ENCODE results near the gene CRIM1. TPM values are rescaled to one million over a fixed set of nuclear protein-coding genes. Genes with fewer than 3 reads are reported as not detected.

Gene CRIM1
- total RNA-seq, 4 donors from 2014 or later, result 140 to 429 (median 201) TPM

- Histone ChIP-seq H3K4me1 (peaks cover 0 to 14% (median 4%) of the 10 kb centered on the region in 4 donors), H3K36me3 (peaks cover 0 to 36% (median 18%) of the 10 kb centered on the region in 4 donors), H3K27me3 (no peaks in the 10 kb centered on the region), H3K4me3 (no peak overlapping the region), H3K27ac (replicated peaks in 1 of 4) (no peak overlapping the region), H3K9me3 (no peaks in the 10 kb centered on the region)
- no peak for DNase-seq (ENCODE audit: extremely low spot score)
- TF ChIP-seq EP300 (IDR thresholded peaks at IDR 0.05), result no peak
- TF ChIP-seq POLR2AphosphoS5 (IDR thresholded peaks at IDR 0.05), result no peak
- TF ChIP-seq POLR2A (IDR thresholded peaks at IDR 0.05; ENCODE audit: low read depth), result no peak
- TF ChIP-seq, protein P1, sequence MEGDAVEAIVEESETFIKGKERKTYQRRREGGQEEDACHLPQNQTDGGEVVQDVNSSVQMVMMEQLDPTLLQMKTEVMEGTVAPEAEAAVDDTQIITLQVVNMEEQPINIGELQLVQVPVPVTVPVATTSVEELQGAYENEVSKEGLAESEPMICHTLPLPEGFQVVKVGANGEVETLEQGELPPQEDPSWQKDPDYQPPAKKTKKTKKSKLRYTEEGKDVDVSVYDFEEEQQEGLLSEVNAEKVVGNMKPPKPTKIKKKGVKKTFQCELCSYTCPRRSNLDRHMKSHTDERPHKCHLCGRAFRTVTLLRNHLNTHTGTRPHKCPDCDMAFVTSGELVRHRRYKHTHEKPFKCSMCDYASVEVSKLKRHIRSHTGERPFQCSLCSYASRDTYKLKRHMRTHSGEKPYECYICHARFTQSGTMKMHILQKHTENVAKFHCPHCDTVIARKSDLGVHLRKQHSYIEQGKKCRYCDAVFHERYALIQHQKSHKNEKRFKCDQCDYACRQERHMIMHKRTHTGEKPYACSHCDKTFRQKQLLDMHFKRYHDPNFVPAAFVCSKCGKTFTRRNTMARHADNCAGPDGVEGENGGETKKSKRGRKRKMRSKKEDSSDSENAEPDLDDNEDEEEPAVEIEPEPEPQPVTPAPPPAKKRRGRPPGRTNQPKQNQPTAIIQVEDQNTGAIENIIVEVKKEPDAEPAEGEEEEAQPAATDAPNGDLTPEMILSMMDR (IDR thresholded peaks at IDR 0.05), result no peak
- intact Hi-C loops (cut with DNase I), result loop anchor here (10.0 kb wide), 1 partner anchor 134 kb away; no protein-coding TSS in a partner anchor
- 92% methylated on average over 8 of the region's 9 CpGs for WGBS
Observed at GRCh38 chr2:36530178-36530982, 174.8 kb downstream of the CRIM1 start.

DNA sequence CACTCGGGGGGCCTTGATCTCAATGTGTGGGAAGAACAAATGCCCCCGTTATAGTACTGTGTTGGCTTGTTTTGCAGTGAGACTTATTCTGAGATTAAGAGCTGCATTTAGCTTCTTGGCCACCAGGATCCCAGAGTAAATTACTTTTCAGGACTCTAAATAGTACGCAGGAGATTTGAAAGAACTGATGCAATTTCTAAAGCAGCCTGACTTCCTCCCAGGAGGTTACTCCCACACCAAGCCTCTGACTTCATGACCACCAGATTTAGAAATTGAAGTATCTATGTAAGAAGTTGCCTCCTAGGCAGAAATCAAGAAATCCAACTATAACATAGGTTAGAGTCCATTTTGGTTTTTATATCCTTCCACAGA is 175.4 kb downstream of the CRIM1 start:
- WGBS, result 70% methylated on average over 3 of the region's 3 CpGs
- Histone ChIP-seq H3K4me3 (no peak overlapping the region), H3K27me3 (no peaks in the 10 kb centered on the region), H3K9me3 (no peaks in the 10 kb centered on the region), H3K27ac (replicated peaks in 1 of 4) (no peak overlapping the region), H3K36me3 (peaks cover 0 to 37% (median 16%) of the 10 kb centered on the region in 4 donors), H3K4me1 (peaks cover 0 to 12% (median 4%) of the 10 kb centered on the region in 4 donors)
- intact Hi-C loops (cut with DNase I), result loop anchor here (10.0 kb wide), 1 partner anchor 134 kb away; no protein-coding TSS in a partner anchor
- TF ChIP-seq, protein P1 (IDR thresholded peaks at IDR 0.05), result no peak
- TF ChIP-seq POLR2AphosphoS5 (IDR thresholded peaks at IDR 0.05) (no peak), POLR2A (IDR thresholded peaks at IDR 0.05; ENCODE audit: low read depth) (no peak), EP300 (IDR thresholded peaks at IDR 0.05) (no peak)
- DNase-seq (ENCODE audit: extremely low spot score), result no peak

DNA sequence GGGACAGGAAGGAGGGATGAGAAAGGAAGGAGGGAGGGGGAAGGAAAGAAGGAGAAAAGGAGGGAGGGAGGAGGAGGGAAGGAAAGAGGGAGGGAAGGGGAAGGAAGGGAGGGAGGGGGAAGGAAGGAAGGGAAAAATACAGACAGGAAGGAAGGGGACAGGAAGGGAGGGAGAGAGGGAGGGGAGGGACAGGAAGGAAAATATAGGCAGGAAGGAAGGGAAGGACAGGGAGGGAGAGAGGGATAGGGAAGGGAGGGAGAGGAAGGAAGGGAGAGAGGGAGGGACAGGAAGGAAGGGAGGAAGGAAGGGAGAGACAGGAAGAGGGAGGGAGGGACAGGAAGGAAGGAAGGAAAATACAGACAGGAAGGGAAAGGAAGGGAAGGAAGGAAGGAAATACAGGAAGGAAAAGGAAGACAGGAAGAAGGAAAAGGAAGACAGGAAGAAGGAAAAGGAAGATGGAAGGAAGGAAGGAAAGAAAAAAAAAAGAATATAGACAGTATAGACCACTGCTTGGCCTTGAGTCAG is 178.8 kb downstream of the CRIM1 start:
- Histone ChIP-seq H3K36me3 (peaks cover 13 to 58% (median 40%) of the 10 kb centered on the region in 4 donors), H3K27ac (replicated peaks in 1 of 4) (peak overlapping the region in 1 of 4 donors; percentile 35), H3K4me3 (no peak overlapping the region), H3K9me3 (no peaks in the 10 kb centered on the region), H3K27me3 (no peaks in the 10 kb centered on the region), H3K4me1 (peaks cover 0 to 11% (median 1%) of the 10 kb centered on the region in 4 donors)
- no peak for TF ChIP-seq POLR2AphosphoS5 (IDR thresholded peaks at IDR 0.05)
- TF ChIP-seq EP300 (IDR thresholded peaks at IDR 0.05), result no peak
- no peak for TF ChIP-seq POLR2A (IDR thresholded peaks at IDR 0.05; ENCODE audit: low read depth)
- TF ChIP-seq, protein P1 (IDR thresholded peaks at IDR 0.05), result no peak
- DNase-seq (ENCODE audit: extremely low spot score), result no peak
- intact Hi-C loops (cut with DNase I), result loop anchor here (10.0 kb wide), 1 partner anchor 130 kb away; no protein-coding TSS in a partner anchor

GRCh38 chr2:36535099-36535498 is 179.5 kb downstream of the CRIM1 start:
- no peak overlapping the region for H3K27ac ChIP-seq (replicated peaks in 1 of 4)
- H3K4me1 ChIP-seq, result peaks cover 0 to 3% (median 0%) of the 10 kb centered on the region in 4 donors
- H3K4me3 ChIP-seq, result no peak overlapping the region
- peaks cover 13 to 63% (median 45%) of the 10 kb centered on the region in 4 donors for H3K36me3 ChIP-seq
- WGBS, result 91% methylated on average over 2 of the region's 2 CpGs
- no peak for DNase-seq (ENCODE audit: extremely low spot score)
- H3K27me3 ChIP-seq, result no peaks in the 10 kb centered on the region
- intact Hi-C loops (cut with DNase I), result loop anchor here (10.0 kb wide), 1 partner anchor 130 kb away; no protein-coding TSS in a partner anchor
- TF ChIP-seq POLR2AphosphoS5 (IDR thresholded peaks at IDR 0.05) (no peak), POLR2A (IDR thresholded peaks at IDR 0.05; ENCODE audit: low read depth) (no peak), EP300 (IDR thresholded peaks at IDR 0.05) (no peak)
- TF ChIP-seq, protein P1 (IDR thresholded peaks at IDR 0.05), result no peak
- no peaks in the 10 kb centered on the region for H3K9me3 ChIP-seq
